Eye (tissue), 1 donor: ENCODE measurements around the gene DAO.
"Not testable (repeated sequence)": the region's sequence is repeated elsewhere in the genome, so short reads cannot be mapped to it uniquely, and the experiment has no call there.

Source experiments
- DNase-seq: peaks from one replicate; pipeline ENCODE4 v3.0.0-alpha.2; 2015

Gene DAO

DNA sequence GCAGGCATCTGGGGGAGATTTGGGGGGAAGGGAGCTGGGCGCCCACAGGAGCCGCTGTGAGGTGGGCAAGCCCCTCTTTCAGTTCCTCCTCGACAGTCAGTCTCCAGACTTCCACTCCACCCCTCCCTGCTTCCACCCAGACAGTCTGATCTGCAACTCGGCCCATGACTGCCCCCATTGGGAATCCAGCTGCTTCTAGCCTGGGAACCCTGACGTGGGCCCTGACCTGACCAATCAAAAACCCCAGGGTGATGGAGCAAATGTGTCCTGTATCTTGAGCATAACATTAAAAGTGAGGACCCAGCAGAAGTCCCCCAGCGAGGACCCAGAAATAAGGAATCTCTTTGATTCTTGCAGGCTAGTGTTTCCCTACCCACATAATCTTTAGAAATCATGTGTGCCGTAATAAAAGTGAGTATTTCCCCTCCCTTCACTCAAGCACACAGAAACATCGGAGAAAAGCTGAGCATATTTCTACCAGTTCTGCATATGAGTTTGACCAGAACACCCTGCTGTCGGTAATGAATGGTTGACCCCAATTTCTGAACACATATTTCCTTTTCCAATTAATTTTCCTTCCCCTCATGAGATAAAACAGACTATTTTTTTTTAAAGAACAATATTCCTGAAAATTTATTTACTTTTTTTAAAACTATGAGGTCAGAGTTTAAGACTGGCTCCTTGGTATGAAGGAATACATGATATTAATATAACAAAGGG lies 28.9 kb upstream of the DAO start:
- no peak for DNase-seq

DNA sequence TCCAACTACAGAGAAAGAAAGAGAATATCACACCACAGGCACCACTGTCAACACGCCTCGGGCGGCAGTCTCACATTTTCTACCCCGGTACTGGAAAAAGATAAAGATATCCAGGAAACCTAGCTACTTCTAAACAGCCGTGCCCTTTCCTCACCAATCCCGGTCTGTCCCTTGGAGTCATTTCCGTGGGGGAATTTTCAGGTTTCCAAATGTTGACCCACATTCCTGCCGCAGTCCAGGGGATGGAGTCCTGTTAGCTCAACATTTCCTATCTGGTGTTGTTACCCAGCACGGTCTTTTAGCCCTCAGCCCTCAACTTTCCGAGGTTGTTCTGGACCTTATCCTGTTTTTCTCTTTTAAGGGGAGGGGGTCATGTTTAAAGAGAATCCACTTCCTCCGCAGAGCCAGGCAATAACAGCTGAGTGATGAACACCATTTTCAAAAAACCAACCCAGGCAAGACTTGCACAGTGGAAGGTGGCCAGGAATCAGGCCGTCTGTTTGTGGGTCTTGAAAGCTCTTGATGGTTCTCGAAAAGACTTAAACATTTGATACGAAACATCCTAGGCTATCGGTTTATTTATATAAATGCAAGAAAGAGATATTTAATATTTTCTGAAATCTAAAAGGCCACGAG lies 27.1 kb upstream of the DAO start:
- no peak for DNase-seq

DNA sequence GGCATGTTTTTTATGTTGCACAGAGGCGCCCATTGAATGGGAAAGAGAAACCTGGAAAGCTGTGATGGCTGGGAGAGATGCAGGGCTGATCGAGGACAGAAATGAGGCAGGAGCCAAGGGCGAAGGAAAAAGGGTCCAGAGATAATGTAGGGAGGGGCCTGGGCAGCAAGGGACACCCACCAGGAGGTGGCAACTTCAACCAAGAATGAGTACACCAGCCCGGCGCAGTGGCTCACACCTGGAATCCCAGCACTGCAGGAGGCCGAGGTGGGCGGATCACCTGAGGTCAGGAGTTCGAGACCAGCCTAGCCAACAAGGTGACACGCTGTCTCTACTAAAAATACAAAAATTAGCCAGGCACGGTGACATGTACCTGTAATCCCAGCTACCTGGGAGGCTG lies 26.5 kb upstream of the DAO start:
- no peak for DNase-seq

DNA sequence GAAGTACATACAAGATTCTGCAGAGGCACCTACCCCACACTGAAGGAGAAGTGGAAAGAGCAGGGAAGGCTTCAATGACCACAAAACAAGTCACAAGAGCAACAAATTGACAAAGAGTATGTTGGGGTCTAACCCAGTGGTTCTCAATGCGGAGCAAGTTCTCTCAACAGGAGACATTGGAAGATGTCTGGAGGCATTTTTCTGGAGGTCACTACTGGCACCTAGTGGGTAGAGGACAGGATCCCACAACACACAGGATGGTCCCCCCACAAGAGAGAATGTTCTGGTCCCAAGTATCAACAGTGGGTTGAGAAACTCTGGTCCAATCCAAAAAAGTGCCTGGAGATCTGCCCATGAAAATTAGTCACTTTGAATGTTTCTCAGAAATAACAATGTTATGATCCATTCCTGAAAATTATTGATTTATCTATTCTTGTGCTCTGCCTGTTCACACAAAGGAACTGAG lies 25.9 kb upstream of the DAO start:
- no peak for DNase-seq

DNA sequence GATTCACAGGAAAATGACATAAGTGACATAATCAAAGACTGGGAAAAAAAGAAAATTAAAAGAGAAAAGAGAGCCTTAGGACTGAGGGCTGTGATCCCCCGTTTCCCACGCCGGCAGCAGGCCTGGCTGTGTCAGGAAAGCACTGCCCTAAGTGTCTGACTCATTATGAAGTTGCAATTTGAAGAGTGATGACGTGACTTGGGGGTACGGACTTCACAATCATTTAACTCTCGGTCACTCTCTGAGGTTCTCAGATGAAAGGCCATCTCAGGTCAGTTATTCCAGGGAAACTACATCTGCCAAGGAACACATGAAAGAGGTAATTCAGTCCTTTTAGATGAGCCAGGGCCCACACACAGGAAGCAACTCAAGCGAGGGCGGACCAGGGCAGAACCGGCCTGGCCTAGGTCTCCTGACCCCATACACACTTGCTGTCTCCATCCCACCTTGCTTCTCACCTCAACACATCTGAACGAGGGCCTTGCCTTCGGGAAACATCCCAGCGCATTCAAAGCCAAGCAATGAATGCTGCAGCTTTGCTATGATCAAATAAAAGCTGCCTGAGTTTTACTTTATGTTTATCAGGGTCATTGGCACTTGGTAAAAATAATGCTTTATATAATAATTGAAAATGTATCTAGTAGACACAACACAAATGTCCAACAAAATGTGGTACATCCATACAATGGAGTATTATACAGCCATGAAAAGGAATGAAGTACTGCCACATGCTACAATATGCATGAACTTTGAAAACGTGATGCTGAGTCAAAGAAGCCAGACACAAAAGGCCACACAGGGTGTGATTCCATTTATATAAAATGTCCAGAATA lies 25.2 kb upstream of the DAO start:
- DNase-seq, result no peak

DNA sequence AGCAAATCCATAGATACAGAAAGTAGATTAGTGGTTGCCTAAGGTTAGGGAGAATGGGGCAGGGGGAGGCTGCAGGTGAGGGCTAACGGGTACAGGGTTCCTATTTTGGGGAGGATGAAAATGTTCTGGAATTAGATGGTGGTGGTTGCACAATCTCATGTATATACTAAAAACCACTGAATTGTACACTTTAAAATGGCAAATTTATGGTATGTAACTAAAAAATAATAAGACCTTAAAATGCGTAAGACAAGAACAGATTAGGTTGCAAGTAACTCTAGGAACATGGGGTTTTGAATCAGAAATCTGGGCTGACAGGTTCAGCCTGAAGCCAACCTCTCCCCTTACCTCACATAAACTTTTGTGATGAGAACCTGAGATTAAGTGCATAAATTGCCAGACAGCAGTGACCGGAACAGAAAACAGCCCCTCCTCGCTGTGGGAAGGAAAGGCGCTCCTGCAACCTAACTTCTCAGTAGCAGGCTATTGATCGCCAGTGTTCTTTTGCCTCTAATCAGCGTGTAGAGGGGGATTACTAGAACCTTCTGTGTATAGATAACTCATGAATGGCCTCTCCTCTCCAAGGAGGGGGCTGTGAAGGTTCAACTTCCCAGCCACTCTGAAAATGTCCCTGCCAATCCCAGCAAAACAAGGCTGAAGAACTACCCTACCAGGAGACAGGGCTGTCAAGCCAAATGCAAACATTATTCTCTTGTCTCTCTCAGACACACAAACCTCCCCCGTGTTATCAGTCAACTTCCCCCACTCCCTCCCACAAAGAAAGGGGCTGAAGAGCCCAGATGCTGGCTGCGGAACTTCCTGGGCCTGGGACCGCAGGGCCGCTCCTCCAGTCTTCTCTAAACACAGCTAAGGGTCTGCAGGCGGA lies 24.4 kb upstream of the DAO start:
- no peak for DNase-seq

DNA sequence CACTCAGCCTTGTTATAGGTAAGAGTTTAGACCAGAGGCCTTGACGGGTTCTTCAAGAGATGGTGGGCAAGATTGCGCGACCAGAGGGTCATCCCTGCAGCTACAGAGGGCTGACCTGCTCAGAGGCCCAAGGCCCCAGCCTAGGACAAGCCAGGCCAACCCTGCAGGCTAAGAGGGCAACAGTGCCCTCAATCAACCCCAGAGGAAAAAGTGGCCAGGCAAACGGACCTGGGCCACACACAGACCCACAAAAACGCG lies 23.8 kb upstream of the DAO start:
- no peak for DNase-seq

DNA sequence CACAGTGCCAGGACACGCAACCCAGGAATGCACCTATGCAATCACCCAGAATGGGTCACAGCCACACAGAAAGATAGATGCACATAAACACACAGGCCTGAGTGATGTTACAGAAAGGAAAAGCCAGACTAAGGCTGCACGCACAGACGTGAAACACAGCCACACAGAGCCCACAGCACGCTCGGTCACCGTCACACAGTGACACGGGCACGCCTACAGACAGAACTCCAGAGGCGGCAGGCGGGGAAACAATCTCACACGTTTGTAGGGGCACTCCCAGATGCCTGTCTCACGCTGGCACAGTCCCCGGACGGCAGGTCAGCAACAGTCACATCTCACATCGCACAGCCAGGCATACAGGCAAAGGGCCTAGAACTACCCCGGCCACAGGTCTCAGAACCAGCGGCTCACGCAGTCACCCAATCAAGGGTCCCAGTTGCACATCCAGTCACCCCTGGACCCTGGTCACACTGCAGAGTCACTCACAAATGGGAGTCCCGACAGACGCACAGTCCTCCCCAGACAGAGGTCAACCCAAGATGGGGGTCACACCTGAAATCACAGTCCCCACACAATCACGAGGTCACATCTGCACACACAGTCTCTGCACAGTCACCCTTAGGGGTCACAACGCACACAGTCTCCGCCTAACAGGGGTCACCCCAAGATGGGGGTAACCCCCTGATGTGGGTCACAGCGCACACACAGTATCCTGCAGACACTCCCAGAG lies 23.3 kb upstream of the DAO start:
- DNase-seq, result peak; percentile 66

DNA sequence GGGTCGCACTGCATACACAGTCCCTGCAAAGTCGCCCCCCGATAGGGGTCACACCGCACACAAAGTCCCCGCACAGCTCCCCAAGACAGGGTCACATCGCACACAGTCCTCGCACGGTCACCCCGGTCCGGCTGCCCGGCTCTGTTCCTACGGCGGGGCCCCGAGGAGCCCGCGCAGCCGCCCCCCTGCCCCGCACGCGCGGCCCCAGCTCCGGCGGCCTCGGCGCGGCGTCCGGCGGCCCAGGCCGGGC lies 22.8 kb upstream of the DAO start:
- DNase-seq, result no peak

DNA sequence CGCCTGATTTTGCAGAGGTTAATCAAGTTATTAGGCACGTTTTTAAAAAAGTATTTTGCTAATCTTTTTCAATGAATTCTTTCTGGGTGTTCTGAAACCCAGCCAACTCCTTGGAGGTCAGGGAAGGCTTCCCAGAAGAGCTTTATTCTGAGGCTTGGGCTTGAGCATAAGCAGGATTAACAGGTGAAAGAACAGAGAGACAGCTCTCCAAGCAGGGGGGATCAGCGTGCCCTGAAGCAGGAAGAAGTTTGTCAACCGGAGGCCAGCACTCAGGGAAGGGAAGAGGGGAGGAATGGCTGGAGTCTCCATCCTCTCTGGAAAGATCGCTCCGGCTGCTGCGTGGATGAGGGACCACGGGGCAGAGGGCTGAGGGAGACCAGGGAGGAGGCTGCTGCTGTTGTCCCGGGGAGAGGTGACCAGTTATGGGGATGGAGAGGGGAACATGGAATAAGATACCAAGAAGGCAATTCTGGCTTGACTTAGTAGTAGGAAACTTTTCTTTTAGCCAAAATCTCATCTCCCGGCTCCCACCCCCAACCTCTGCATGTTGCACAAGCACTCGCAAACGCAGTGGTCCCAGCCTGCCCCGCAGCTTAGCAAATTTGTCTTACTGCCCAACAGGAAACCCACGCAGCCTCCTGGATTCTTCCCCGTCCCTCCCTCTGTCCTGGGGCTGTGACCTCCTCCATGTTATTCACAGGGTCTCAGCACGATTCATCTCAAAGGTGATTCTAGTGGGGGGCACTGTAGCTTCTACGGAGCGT lies 21.4 kb upstream of the DAO start:
- DNase-seq, result peak; percentile 60

DNA sequence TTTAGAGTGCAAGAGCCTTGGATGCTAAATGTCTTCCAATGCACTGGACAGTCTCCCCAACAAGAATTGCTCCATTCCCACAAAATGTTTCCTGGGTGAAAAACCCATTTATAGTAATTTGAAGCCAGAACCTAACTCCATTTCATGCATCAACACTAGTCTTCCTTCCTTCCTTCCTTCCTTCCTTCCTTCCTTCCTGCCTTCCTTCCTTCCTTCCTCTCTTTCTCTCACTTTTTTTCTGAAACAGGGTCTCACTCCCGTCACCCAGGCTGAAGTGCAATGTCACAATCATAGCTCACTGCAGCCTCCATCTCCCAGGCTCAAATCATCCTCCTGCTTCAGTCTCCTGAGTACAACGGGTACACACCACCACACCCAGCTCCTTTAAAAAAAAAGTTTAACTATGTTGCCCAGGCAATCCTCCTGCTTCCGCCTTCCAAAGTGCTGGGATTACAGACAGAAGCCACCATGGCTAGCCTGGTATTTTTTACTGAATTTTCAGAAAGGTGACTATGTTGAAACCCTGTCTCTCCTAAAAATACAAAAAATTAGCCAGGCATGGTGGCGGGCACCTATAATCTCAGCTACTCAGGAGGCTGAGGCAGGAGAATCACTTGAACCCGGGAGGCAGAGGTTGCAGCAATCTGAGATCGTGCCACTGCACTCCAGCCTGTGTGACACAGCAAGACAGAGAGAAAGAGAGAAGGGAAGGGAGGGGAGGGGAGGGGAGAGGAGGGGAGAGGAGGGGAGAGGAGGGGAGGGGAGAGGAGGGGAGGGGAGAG lies 20.6 kb upstream of the DAO start:
- DNase-seq, result not testable (repeated sequence)

DNA sequence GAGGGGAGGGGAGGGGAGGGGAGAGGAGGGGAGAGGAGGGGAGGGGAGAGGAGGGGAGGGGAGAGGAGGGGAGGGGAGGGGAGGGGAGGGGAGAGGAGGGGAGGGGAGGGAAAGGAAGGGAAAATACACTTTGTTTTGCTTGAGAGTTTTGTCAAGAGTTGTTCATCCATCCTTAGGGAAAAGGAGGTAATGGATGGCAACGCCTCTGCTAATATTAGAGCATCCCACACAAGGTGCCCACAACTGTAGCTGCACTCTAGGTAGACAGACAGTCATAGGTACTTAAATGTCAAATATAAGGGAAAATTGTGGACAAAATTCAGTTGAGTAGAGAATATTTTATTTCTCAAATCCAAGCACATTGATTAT lies 20.0 kb upstream of the DAO start:
- no peak for DNase-seq

DNA sequence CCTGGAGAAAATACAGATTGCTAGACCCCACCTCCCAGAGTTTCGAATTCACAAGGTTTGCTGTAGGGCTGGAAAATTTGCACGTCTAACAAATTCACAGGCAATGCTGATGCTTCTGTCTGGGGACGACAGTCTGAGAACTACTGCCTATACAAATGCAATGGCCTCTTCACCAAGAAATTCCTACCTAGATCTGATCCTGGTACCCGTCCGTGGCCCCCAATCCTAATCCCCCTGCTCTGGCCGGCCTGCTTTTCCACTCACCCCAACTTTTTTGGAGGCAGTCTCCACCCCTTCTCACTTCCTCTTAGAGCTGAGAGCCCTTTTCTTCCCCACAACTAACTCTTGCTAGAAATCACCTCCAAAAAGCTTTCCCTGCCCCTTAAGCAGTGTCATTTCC lies 19.4 kb upstream of the DAO start:
- no peak for DNase-seq

DNA sequence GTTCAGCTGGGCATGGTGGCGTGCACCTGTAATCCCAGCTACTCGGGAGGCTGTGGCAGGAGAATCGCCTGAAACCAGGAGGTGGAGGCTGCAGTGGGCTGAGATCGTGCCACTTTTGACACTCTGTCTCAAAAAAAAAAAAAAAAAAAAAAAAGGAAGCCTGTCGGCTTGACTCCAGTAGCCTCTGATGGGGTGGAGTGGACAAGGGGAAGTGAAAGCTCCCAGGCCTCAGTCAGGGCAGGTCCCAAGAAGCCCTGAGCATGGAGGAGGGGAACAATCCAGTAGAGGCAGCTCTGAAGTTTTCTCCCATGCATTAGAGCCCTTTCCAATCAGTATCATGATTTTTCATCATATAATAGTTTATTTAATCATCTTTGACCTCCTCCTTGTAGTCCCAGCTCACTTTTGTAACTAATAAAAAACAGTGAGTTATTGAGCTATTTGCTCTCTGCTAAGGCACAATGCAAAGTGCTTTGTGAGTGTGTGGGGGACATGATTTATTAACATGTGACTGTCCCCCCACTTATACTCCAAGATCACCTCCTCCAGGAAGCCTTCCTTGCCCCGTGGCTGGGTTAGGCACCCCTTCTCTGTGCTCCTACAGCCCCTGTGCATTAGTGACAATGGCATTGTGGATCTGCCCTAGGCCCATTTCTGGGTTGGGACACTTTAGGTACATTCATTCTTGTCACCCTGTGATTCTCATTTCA lies 17.9 kb upstream of the DAO start:
- DNase-seq, result no peak

DNA sequence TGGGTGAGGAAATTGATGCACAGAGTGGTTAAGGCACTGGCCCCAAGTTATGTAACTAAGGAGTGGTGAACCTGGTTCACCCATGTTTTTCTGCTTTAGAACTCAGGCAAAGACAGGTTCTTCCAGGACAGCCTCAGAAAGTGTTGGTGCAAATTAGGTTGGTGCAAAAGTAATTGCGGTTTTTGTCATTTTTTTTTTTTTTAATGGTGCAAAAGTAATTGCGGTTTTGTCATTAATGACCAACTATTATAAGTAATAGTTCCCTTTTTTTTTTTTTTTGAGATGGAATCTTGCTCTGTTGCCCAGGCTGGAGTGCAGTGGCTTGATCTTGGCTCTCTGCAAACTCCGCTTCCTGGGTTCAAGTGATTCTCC lies 17.3 kb upstream of the DAO start:
- no peak for DNase-seq

DNA sequence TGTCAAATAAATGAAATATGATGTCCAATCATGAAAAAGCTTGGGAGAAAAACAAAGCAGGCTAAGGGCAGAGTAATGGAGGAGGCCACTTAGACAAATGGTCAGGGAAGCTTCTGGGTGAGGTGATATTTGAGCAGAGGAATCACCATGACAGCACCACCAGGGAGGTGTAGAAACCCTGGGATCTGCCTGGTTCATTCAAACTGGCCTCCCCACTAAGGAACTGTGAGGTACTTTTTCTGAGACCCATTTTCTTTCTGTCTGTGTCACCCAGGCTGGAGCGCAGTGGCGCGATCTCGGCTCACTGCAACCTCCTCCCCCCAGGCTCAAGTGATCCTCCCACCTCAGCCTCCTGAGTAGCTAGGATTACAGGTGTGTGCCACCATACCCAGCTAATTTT lies 14.7 kb upstream of the DAO start:
- DNase-seq, result no peak

DNA sequence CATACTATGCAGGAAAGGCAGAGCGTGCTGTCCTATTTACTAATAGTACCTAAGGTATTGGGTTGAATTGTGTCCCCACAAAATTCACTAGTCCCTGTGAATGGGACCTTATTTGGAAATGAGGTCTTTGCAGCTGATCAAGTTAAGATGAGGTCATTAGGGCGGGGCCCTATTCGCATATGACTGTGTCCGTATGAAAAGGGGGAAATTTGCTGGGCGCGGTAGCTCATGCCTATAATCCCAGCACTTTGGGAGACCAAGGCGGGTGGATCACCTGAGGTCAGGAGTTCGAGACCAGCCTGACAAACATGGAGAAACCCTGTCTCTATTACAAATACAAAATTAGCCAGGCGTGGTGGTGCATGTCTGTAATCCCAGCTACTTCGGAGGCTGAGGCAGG lies 13.8 kb upstream of the DAO start:
- DNase-seq, result not testable (repeated sequence)

DNA sequence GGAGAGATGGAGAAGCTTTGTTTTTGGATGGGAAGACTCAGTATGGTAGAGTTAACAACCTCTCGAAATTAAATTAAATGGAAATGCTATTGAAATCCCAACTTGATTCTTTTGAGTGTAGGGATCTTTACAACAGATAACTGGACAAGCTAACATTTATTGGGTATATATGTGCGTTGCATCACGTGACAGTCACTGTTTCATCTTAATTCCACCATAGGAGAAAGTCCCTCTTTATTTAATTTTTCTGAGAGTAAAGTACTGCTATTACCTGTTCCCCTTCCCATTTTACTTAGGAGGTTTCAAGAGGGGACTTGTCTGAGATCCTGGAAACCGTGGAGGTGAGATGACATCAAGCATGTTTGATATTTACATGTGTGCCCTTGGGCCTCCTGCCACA lies 11.1 kb upstream of the DAO start:
- DNase-seq, result no peak

DNA sequence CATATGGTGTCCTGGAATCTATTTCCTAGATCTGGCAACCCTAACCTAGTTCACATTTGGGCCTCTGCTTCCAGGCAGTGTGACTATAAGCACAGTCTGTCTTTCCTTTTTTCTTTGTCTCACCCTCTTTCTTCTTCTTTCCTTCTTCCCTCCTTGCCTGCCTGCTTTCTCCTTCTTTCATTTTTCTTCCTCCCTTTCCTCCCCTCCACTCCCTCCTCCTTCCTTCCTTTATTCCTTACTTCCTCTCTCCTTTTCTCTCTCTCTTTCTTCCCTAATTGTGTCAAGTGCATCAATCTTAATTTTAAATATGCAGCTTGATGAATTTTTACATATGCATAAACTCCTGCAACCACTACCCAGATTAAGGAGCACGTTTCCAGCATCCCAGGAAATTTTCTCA lies 4.6 kb upstream of the DAO start:
- DNase-seq, result no peak

DNA sequence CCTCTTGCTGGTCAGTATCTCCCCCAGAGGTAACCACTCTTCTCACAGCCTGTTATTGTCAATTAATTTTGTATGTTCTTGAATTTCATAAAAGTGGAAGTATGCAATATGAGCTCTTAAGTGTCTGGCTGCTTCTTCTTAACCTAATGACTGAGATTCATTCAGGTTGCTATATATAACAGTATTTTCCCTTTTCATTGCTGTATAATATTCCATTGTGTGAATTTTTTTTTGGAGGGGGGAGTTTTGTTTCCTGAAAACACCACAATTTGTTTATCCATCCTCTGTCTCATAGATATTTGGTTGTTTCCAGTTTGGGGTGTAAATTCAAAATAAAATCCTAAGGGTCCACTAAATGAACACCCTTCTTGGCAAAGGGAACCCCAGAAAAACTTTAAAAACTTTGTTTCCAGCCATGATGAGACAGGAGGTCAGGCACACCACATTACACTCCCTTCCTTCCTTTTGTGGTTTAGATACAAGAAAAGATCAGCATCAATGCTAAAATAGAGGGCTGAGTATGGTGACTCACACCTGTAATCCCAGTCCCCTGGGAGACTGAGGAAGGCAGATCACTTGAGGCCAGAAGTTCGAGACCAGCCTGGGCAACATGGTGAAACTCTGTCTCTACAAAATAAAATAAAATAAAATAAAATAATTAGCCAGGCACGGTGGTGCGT lies 4.1 kb upstream of the DAO start:
- no peak for DNase-seq
